IMR-90 (cell line): ENCODE results near the gene M6PR.

Experiments used
- BHLHE40 ChIP-seq: fragments of 150-350 bp; IDR thresholded peaks from 2 replicates; pipeline ENCODE4 v1.6.1; 2016; ENCODE audit warnings: mild to moderate bottlenecking, low read depth, low read length
- CHD1 ChIP-seq: IDR thresholded peaks from 2 replicates; pipeline ENCODE4 v1.6.1; 2012; ENCODE audit warnings: low read depth, low read length, improper control_type of control experiment
- CTCF ChIP-seq: conservative IDR thresholded peaks from 2 replicates; pipeline ENCODE4 v1.5.1; 2012; ENCODE audit warnings: mild to moderate bottlenecking, low read depth, low read length, improper control_type of control experiment
- ELK1 ChIP-seq: fragments of 150-350 bp; IDR thresholded peaks from 2 replicates; pipeline ENCODE4 v1.6.1; 2016; ENCODE audit warnings: low read depth, mild to moderate bottlenecking, low read length, moderate library complexity, borderline replicate concordance
- FOS ChIP-seq: fragments of 150-350 bp; IDR thresholded peaks from 2 replicates; pipeline ENCODE4 v1.6.1; 2016; ENCODE audit warnings: low read depth, low read length
- MAFK ChIP-seq: IDR thresholded peaks from 2 replicates; pipeline ENCODE4 v1.6.1; 2012; ENCODE audit warnings: low read depth, low read length, improper control_type of control experiment
- MAZ ChIP-seq: IDR thresholded peaks from 2 replicates; pipeline ENCODE4 v1.6.1; 2012; ENCODE audit warnings: low read depth, mild to moderate bottlenecking, low read length, improper control_type of control experiment, moderate library complexity, borderline replicate concordance
- MXI1 ChIP-seq: IDR thresholded peaks from 2 replicates; pipeline ENCODE4 v1.6.1; 2012; ENCODE audit warnings: low read depth, mild to moderate bottlenecking, low read length, moderate library complexity, borderline replicate concordance
- POLR2A ChIP-seq: IDR thresholded peaks from 2 replicates; pipeline ENCODE4 v1.6.1; 2012; ENCODE audit warnings: mild to moderate bottlenecking, low read depth, low read length
- RAD21 ChIP-seq: IDR thresholded peaks from 2 replicates; pipeline ENCODE4 v1.6.1; 2012; ENCODE audit warnings: low read length, improper control_type of control experiment
- RCOR1 ChIP-seq: IDR thresholded peaks from 2 replicates; pipeline ENCODE4 v1.6.1; 2012; ENCODE audit warnings: mild to moderate bottlenecking, low read length, improper control_type of control experiment; ENCODE audit not compliant: insufficient replicate concordance

GRCh38 chr12:8943565-8944186 is 5.8 kb downstream of the M6PR start:
- no peak for TF ChIP-seq CTCF
- TF ChIP-seq POLR2A, result no peak
- TF ChIP-seq BHLHE40, result no peak
- TF ChIP-seq MAZ, result no peak
- no peak for TF ChIP-seq RCOR1
- no peak for TF ChIP-seq RAD21
- no peak for TF ChIP-seq MXI1
- TF ChIP-seq MAFK, result no peak
- no peak for TF ChIP-seq FOS
- no peak for TF ChIP-seq CHD1
- no peak for TF ChIP-seq ELK1
